K562 (cell line): ENCODE data around the gene CYP4F3. TPM values are rescaled to one million over a fixed set of nuclear protein-coding genes. Genes with fewer than 3 reads are reported as not detected.
A peak's percentile ranks its signal among the peaks of the same experiment; 100 is the strongest.

Source experiments
- ATAC-seq: fragments of 200-7000 bp; cut with Tn5 transposase; 3 replicates; pipeline ENCODE4 v1.9.1; 2020; ENCODE audit warnings: moderate library complexity
- BruUV-seq: library from RNA; stranded (reverse); fragments of 400-500 nt; replicated peaks from 2 replicates; lab custom pipeline; 2021; lab: Mats Ljungman, UMichigan
- CTCF ChIA-PET: fragments of 300-600 bp; formaldehyde crosslinking; extraction: SDS; loops from one replicate; lab custom pipeline; 2021; ENCODE audit warnings: low intra/inter-chr PET ratio; lab: Yijun Ruan, JAX
- POLR2A ChIA-PET: fragments of 300-600, 350-650 bp; sonication (Branson Sonifier 250); formaldehyde crosslinking; extraction: SDS; loops from one replicate; lab custom pipeline; 2021; ENCODE audit warnings: antibody characterized with exemption, inconsistent platforms; lab: Yijun Ruan, JAX
- DNase-seq, 4 experiments: peaks; one replicate each; pipeline versions ENCODE4 v3.0.0 to v3.0.0-alpha.2; 2011 to 2018; ENCODE audit warnings: low spot score in 3 of 4, mixed read lengths in 3 of 4; ENCODE audit errors: extremely low read depth in 1 of 4
- FAIRE-seq: peaks from 2 replicates; lab custom pipeline; 2011; peaks lifted over from hg19 to GRCh38; lab: Jason Lieb, UNC
- H2AFZ ChIP-seq: 2 replicates; pipeline ENCODE4 v1.6.0; 2011; ENCODE audit warnings: low read depth, low read length, control low read depth, inconsistent platforms
- H3K27ac ChIP-seq: fragments of 200-600 bp; 3 replicates; pipeline ENCODE4 v1.8.0; 2011; ENCODE audit warnings: low read depth, mild to moderate bottlenecking, control low read depth, inconsistent platforms, low read length, moderate library complexity, mixed read lengths; ENCODE audit errors: extremely low read depth
- H3K27me3 ChIP-seq, 2 experiments: fragments of 300-600 bp in 1 of 2; 2 replicates in 1 of 2; 3 replicates in 1 of 2; pipeline versions ENCODE4 v1.6.0 to v1.8.0; 2011; ENCODE audit warnings: inconsistent platforms in 2 of 2, low read length in 2 of 2, mild to moderate bottlenecking in 1 of 2, mixed read lengths in 1 of 2, moderate library complexity in 1 of 2; ENCODE audit not compliant: control insufficient read depth in 2 of 2, insufficient read depth in 2 of 2
- H3K36me3 ChIP-seq: fragments of 300-600 bp; 3 replicates; pipeline ENCODE4 v1.8.0; 2011; ENCODE audit warnings: mild to moderate bottlenecking, low read length, inconsistent platforms; ENCODE audit not compliant: control insufficient read depth, insufficient read depth
- H3K4me1 ChIP-seq, 2 experiments: fragments of 200-600 bp in 1 of 2; replicated peaks in 1 of 2; 2 replicates in 1 of 2; 3 replicates in 1 of 2; pipeline versions ENCODE4 v1.5.1 to v1.8.0; 2011; ENCODE audit warnings: inconsistent platforms in 2 of 2, low read length in 2 of 2, mild to moderate bottlenecking in 1 of 2, mixed read lengths in 1 of 2, moderate library complexity in 1 of 2; ENCODE audit not compliant: control insufficient read depth in 2 of 2, insufficient read depth in 2 of 2
- H3K4me2 ChIP-seq: 2 replicates; pipeline ENCODE4 v1.6.1; 2011; ENCODE audit warnings: low read length, control low read depth, inconsistent platforms, mixed read lengths; ENCODE audit not compliant: insufficient read depth
- H3K4me3 ChIP-seq: fragments of 200-600 bp; sonication (generic), shearing (Covaris generic); 2 replicates; pipeline ENCODE4 v1.5.1; 2016; ENCODE audit warnings: control low read depth, inconsistent platforms
- H3K79me2 ChIP-seq: fragments of 200-600 bp; 3 replicates; pipeline ENCODE4 v1.8.0; 2011; ENCODE audit warnings: low read length, inconsistent platforms; ENCODE audit not compliant: control insufficient read depth, insufficient read depth
- H3K9ac ChIP-seq, 2 experiments: 2 replicates each; pipeline versions ENCODE4 v1.6.0 to v1.6.1; 2011; ENCODE audit warnings: low read depth in 2 of 2, low read length in 2 of 2, control low read depth in 1 of 2, inconsistent platforms in 1 of 2, mild to moderate bottlenecking in 1 of 2, mixed read lengths in 1 of 2; ENCODE audit not compliant: insufficient read depth in 1 of 2
- H3K9me1 ChIP-seq: one replicate; pipeline ENCODE4 v1.6.0; 2011; ENCODE audit warnings: inconsistent platforms, mild to moderate bottlenecking, low read length, moderate library complexity; ENCODE audit not compliant: control insufficient read depth, insufficient read depth
- H3K9me3 ChIP-seq: replicated peaks from 2 replicates; pipeline ENCODE4 v1.5.1; 2011; ENCODE audit warnings: low read depth, low read length, inconsistent platforms; ENCODE audit not compliant: control insufficient read depth, insufficient read depth
- H4K20me1 ChIP-seq: replicated peaks from 2 replicates; pipeline ENCODE4 v1.6.1; 2011; ENCODE audit warnings: low read length, inconsistent platforms, mixed read lengths; ENCODE audit not compliant: control insufficient read depth, insufficient read depth
- MBD2 ChIP-seq: sonication (generic); IDR thresholded peaks from 2 replicates; pipeline ENCODE4 v1.6.1; 2016; ENCODE audit warnings: low read depth, borderline replicate concordance
- NCOA4 ChIP-seq: fragments of 450-650 bp; IDR thresholded peaks from 2 replicates; pipeline ENCODE4 v1.6.1; 2018; ENCODE audit warnings: mild to moderate bottlenecking; ENCODE audit not compliant: partially characterized antibody
- WGBS: fragments of 100-300 bp; shearing (Covaris generic); methylation state at CpG from one replicate; pipeline ENCODE4 v1.1.6; 2016; ENCODE audit warnings: low coverage, mixed read lengths; ENCODE audit not compliant: insufficient coverage; ENCODE audit errors: missing lambda C conversion rate; 5-methylcytosine and 5-hydroxymethylcytosine counted together
- in situ Hi-C: fragments of 300-500 bp; cut with MboI; formaldehyde crosslinking; loops from 4 replicates; pipeline ENCODE4 v1.15.0; 2018; ENCODE audit warnings: inconsistent platforms, mixed read lengths
- intact Hi-C: fragments of 100-400 bp; cut with micrococcal nuclease; formaldehyde crosslinking; loops from 2 replicates; pipeline ENCODE4 v1.14.2; 2022
- polyA plus RNA-seq, 8 experiments: library from polyadenylated mRNA; depleted of rRNA in 4 of 8; stranded (reverse) in 5 of 8; unstranded in 3 of 8; fragments of >200 nt; fragmentation: Nextera tagmentation in 2 of 8; fragmentation: Illumina TruSeq in 1 of 8; extraction: Ambion mirVana in 2 of 8; extraction: Trizol in 1 of 8; gene quantifications; 2 replicates each; pipeline versions ENCODE4 v1.2.1 to v1.2.3, GENCODE V29; 2011 to 2014; ENCODE audit warnings: inconsistent platforms in 1 of 8, missing spikeins in 1 of 8
- total RNA-seq, 7 experiments: library from RNA; depleted of rRNA in 6 of 7; stranded (reverse); fragments of >200 nt in 6 of 7; fragmentation: Illumina TruSeq in 2 of 7; extraction: Trizol in 2 of 7; gene quantifications; 2 replicates each; pipeline versions ENCODE4 v1.2.1 to v1.2.3, GENCODE V29; 2011 to 2021; ENCODE audit warnings: low replicate concordance in 1 of 7
- TF ChIP-seq, protein P1 (sequence below), 2 experiments: fragments of 450-650 bp; formaldehyde crosslinking in 1 of 2; IDR thresholded peaks; 2 replicates each; pipeline versions ENCODE4 v1.4.0 to v1.6.1; 2014 to 2020; ENCODE audit warnings: mild to moderate bottlenecking in 2 of 2, borderline replicate concordance in 1 of 2, low read depth in 1 of 2

CYP4F3 gene
- total and polyA plus RNA-seq, 9 of the 15 experiments (the other 6 are each of a cell fraction or from before 2014, with no cell fraction given): 0.01 to 0.40 (median 0.16) TPM; not detected in 6

DNA sequence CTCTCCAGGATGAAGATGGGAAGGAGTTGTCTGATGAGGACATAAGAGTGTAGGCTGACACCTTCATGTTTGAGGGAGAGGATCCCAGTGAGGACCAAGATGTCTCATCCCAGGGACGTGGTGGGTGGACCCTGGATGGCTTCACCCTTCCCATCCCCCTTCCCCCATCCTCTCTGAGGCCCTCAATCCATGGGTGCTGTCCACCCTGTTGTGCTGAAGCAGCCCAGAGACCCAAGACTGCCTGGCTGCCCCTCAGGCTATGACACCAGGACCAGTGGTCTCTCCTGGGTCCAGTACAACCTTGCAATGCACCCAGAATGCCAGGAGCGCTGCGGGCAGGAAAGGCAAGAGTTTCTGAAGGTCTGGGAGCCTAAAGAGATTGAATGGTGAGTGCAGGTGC lies 28.7 kb downstream of the CYP4F3 start:
- Histone ChIP-seq H3K9me1 (no peaks in the 10 kb centered on the region), H3K9me3 (no peaks in the 10 kb centered on the region), H3K27me3 (no peaks in the 10 kb centered on the region), H3K4me1 (peaks cover 0 to 7% of the 10 kb centered on the region in 2 experiments; a peak in 2 of 5 replicates), H3K27ac (no peak overlapping the region), H2AFZ (no peak overlapping the region), H4K20me1 (0 out of 2 replicates have a peak, but pooled peaks cover 3% of the 10 kb centered on the region), H3K4me3 (no peak overlapping the region), H3K9ac (no peak overlapping the region), H3K36me3 (no peaks in the 10 kb centered on the region), H3K79me2 (no peaks in the 10 kb centered on the region), H3K4me2 (no peak overlapping the region)
- ChIA-PET POLR2A (no interaction called here), CTCF (no interaction called here)
- in situ Hi-C loops (no loop called here), intact Hi-C loops (no loop called here)
- TF ChIP-seq MBD2 (no peak), NCOA4 (no peak)
- TF ChIP-seq, protein P1, sequence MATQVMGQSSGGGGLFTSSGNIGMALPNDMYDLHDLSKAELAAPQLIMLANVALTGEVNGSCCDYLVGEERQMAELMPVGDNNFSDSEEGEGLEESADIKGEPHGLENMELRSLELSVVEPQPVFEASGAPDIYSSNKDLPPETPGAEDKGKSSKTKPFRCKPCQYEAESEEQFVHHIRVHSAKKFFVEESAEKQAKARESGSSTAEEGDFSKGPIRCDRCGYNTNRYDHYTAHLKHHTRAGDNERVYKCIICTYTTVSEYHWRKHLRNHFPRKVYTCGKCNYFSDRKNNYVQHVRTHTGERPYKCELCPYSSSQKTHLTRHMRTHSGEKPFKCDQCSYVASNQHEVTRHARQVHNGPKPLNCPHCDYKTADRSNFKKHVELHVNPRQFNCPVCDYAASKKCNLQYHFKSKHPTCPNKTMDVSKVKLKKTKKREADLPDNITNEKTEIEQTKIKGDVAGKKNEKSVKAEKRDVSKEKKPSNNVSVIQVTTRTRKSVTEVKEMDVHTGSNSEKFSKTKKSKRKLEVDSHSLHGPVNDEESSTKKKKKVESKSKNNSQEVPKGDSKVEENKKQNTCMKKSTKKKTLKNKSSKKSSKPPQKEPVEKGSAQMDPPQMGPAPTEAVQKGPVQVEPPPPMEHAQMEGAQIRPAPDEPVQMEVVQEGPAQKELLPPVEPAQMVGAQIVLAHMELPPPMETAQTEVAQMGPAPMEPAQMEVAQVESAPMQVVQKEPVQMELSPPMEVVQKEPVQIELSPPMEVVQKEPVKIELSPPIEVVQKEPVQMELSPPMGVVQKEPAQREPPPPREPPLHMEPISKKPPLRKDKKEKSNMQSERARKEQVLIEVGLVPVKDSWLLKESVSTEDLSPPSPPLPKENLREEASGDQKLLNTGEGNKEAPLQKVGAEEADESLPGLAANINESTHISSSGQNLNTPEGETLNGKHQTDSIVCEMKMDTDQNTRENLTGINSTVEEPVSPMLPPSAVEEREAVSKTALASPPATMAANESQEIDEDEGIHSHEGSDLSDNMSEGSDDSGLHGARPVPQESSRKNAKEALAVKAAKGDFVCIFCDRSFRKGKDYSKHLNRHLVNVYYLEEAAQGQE (IDR thresholded peaks at IDR 0.05; ENCODE audit: borderline replicate concordance): peak; percentile 45
- TF ChIP-seq, protein P1 (CRISPR knock-in tag; IDR thresholded peaks at IDR 0.05; ENCODE audit: low read depth): no peak
- no peak for FAIRE-seq
- no peak for DNase-seq
- ATAC-seq: no peak
- BruUV-seq: no TSS peak
- WGBS: 2% methylated on average over 3 of the region's 3 CpGs
